ENCODE results near the gene CAMTA1. TPM values are rescaled to one million over a fixed set of nuclear protein-coding genes. Genes with fewer than 3 reads are reported as not detected.

CAMTA1 gene
- total RNA-seq, 1 donor from 2014 or later: 268 TPM

GRCh38 chr1:6935361-6935883 lies 150.2 kb downstream of the CAMTA1 start:
- H3K36me3 Mint-ChIP-seq: no peaks in the 10 kb centered on the region
- Histone ChIP-seq H3K27me3 (no peaks in the 10 kb centered on the region), H3K9me3 (ENCODE audit: low read depth) (no peaks in the 10 kb centered on the region), H3K4me3 (no peak overlapping the region), H3K36me3 (no peaks in the 10 kb centered on the region), H3K4me1 (no peaks in the 10 kb centered on the region), H3F3A (ENCODE audit: low read depth) (no peaks in the 10 kb centered on the region), H3K4me2 (no peak overlapping the region), H3K79me2 (ENCODE audit: low read depth) (no peaks in the 10 kb centered on the region), H2AFZ (replicated peaks) (no peak overlapping the region), H3K9ac (no peak overlapping the region), H4K20me1 (ENCODE audit: low read depth) (no peaks in the 10 kb centered on the region), H3K27ac (no peak overlapping the region)
- DNase-seq (ENCODE audit: low spot score): no peak
- H3K9me3 Mint-ChIP-seq: peaks cover 8% of the 10 kb centered on the region
- H3K4me1 Mint-ChIP-seq: no peaks in the 10 kb centered on the region
- TF ChIP-seq EZH2 (IDR thresholded peaks at IDR 0.05) (no peak), CTCF (IDR thresholded peaks at IDR 0.05) (no peak), EZH2phosphoT487 (IDR thresholded peaks at IDR 0.05) (no peak)
- H3K27me3 Mint-ChIP-seq (ENCODE audit: insufficient read depth, low read depth): no peaks in the 10 kb centered on the region
- no peak overlapping the region for H3K4me3 Mint-ChIP-seq
- no peak overlapping the region for H3K27ac Mint-ChIP-seq

- Histone ChIP-seq H3F3A (ENCODE audit: low read depth) (no peaks in the 10 kb centered on the region), H2AFZ (replicated peaks) (no peak overlapping the region), H3K27ac (no peak overlapping the region), H4K20me1 (ENCODE audit: low read depth) (no peaks in the 10 kb centered on the region), H3K4me3 (no peak overlapping the region), H3K9ac (no peak overlapping the region), H3K36me3 (no peaks in the 10 kb centered on the region), H3K79me2 (ENCODE audit: low read depth) (no peaks in the 10 kb centered on the region), H3K4me1 (no peaks in the 10 kb centered on the region), H3K27me3 (no peaks in the 10 kb centered on the region), H3K9me3 (ENCODE audit: low read depth) (no peaks in the 10 kb centered on the region), H3K4me2 (no peak overlapping the region)
- Mint-ChIP-seq H3K36me3 (no peaks in the 10 kb centered on the region), H3K9me3 (peaks cover 9% of the 10 kb centered on the region), H3K4me1 (no peaks in the 10 kb centered on the region), H3K27ac (no peak overlapping the region), H3K27me3 (ENCODE audit: insufficient read depth, low read depth) (peaks cover 2% of the 10 kb centered on the region), H3K4me3 (no peak overlapping the region)
- no peak for TF ChIP-seq CTCF (IDR thresholded peaks at IDR 0.05)
- TF ChIP-seq EZH2 (IDR thresholded peaks at IDR 0.05): no peak
- TF ChIP-seq EZH2phosphoT487 (IDR thresholded peaks at IDR 0.05): no peak
- DNase-seq (ENCODE audit: low spot score): no peak
These were observed 150.8 kb downstream of the CAMTA1 start for GRCh38 chr1:6935911-6936690.

- Histone ChIP-seq H3K9ac (no peak overlapping the region), H4K20me1 (ENCODE audit: low read depth) (no peaks in the 10 kb centered on the region), H3K27ac (no peak overlapping the region), H3K79me2 (ENCODE audit: low read depth) (no peaks in the 10 kb centered on the region), H3K36me3 (no peaks in the 10 kb centered on the region), H3F3A (ENCODE audit: low read depth) (no peaks in the 10 kb centered on the region), H3K4me3 (no peak overlapping the region), H3K27me3 (no peaks in the 10 kb centered on the region), H3K9me3 (ENCODE audit: low read depth) (no peaks in the 10 kb centered on the region), H3K4me2 (no peak overlapping the region), H3K4me1 (no peaks in the 10 kb centered on the region), H2AFZ (replicated peaks) (no peak overlapping the region)
- Mint-ChIP-seq H3K27ac (no peak overlapping the region), H3K4me1 (no peaks in the 10 kb centered on the region), H3K4me3 (no peak overlapping the region), H3K36me3 (no peaks in the 10 kb centered on the region), H3K27me3 (ENCODE audit: insufficient read depth, low read depth) (peaks cover 2% of the 10 kb centered on the region), H3K9me3 (peaks cover 9% of the 10 kb centered on the region)
- DNase-seq (ENCODE audit: low spot score): no peak
- no peak for TF ChIP-seq EZH2 (IDR thresholded peaks at IDR 0.05)
- no peak for TF ChIP-seq EZH2phosphoT487 (IDR thresholded peaks at IDR 0.05)
- no peak for TF ChIP-seq CTCF (IDR thresholded peaks at IDR 0.05)
These were observed 151.8 kb downstream of the CAMTA1 start for GRCh38 chr1:6937048-6937447.

Measured in neural progenitor cell (in vitro differentiated cells).